SU-DHL-6 (cell line): ENCODE data around the gene CTDP1.

Source experiments
- EZH2phosphoT487 ChIP-seq: fragments of 200-600 bp; sonication (generic), shearing (Covaris generic); conservative IDR thresholded peaks from 2 replicates; pipeline ENCODE4 v1.6.1; 2018; ENCODE audit warnings: mild to moderate bottlenecking, antibody characterized with exemption, low read length, moderate library complexity, mixed read lengths
- TF ChIP-seq, protein P1 (sequence below): fragments of 200-600 bp; sonication (generic); IDR thresholded peaks from one replicate; pipeline ENCODE4 v1.5.1; 2017; ENCODE audit warnings: antibody characterized with exemption, mild to moderate bottlenecking, low read length, moderate library complexity; ENCODE audit not compliant: insufficient read depth, poor library complexity, severe bottlenecking

- TF ChIP-seq, protein P1, sequence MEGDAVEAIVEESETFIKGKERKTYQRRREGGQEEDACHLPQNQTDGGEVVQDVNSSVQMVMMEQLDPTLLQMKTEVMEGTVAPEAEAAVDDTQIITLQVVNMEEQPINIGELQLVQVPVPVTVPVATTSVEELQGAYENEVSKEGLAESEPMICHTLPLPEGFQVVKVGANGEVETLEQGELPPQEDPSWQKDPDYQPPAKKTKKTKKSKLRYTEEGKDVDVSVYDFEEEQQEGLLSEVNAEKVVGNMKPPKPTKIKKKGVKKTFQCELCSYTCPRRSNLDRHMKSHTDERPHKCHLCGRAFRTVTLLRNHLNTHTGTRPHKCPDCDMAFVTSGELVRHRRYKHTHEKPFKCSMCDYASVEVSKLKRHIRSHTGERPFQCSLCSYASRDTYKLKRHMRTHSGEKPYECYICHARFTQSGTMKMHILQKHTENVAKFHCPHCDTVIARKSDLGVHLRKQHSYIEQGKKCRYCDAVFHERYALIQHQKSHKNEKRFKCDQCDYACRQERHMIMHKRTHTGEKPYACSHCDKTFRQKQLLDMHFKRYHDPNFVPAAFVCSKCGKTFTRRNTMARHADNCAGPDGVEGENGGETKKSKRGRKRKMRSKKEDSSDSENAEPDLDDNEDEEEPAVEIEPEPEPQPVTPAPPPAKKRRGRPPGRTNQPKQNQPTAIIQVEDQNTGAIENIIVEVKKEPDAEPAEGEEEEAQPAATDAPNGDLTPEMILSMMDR = no peak
- TF ChIP-seq EZH2phosphoT487 = no peak
Observed at GRCh38 chr18:79742076-79742475, 62.5 kb downstream of the CTDP1 start.
